ENCODE results near the gene CRIP3.
A peak's percentile ranks its signal among the peaks of the same experiment; 100 is the strongest.

CRIP3 gene

GRCh38 chr6:43290905-43291355 is 17.7 kb downstream of the CRIP3 start:
- DNase-seq, result peak in 1 of 51 donors; percentile 12

- no peak for DNase-seq
These were observed 18.2 kb downstream of the CRIP3 start for GRCh38 chr6:43290339-43290904.

- DNase-seq, result no peak
These were observed 20.6 kb downstream of the CRIP3 start for GRCh38 chr6:43287717-43288679.

- DNase-seq, result peak in 11 of 51 donors; percentile 9 to 54 (median 27)
These were observed 21.5 kb downstream of the CRIP3 start for GRCh38 chr6:43286980-43287716.

DNA sequence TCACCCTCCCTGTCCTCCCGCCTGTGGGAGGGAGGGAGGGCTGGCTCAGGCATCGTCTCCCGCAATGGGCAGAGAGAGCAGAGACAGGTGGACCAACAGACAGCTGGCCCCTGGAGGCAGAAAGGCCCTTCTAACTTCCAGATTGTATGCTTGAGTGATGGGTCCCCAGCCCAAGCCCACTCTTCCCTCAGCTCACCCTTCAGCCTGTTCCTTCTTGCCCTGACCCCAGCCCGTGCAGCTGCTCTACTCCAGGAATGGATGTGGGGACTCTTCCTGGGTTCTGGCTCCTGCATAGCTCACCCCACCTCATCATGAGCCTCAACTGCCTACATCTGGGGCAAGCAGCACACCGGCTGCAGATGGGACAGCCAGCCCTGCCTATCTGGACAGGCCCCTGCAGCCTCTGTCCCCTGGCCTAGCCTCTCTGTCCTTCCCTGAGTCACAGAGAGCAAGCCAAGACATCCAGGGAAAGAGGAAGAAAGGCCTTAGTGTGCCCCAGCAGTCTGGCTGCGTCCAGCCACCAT is 22.1 kb downstream of the CRIP3 start:
- DNase-seq, result no peak

GRCh38 chr6:43285832-43286231 is 22.8 kb downstream of the CRIP3 start:
- no peak for DNase-seq

- DNase-seq, result no peak
These were observed 23.4 kb downstream of the CRIP3 start for GRCh38 chr6:43284991-43285781.

DNA sequence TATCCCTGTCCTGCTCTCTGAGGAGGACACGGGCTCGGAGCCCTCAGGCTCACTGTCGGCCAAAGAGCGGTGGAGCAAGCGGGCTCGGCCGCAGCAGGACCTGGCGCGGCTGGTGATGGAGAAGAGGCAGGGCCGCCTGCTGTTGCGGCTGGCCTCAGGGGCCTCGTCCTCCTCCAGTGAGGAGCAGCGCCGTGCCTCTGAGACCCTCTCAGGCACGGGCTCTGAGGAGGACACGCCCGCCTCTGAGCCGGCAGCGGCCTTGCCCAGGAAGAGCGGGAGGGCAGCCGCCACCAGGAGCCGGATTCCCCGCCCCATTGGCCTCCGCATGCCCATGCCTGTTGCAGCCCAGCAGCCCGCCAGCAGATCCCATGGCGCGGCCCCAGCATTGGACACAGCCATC is 24.7 kb downstream of the CRIP3 start:
- DNase-seq, result no peak

- no peak for DNase-seq
These were observed 25.1 kb downstream of the CRIP3 start for GRCh38 chr6:43283514-43283901.

- DNase-seq, result no peak
These were observed 25.8 kb downstream of the CRIP3 start for GRCh38 chr6:43282636-43283513.

DNA sequence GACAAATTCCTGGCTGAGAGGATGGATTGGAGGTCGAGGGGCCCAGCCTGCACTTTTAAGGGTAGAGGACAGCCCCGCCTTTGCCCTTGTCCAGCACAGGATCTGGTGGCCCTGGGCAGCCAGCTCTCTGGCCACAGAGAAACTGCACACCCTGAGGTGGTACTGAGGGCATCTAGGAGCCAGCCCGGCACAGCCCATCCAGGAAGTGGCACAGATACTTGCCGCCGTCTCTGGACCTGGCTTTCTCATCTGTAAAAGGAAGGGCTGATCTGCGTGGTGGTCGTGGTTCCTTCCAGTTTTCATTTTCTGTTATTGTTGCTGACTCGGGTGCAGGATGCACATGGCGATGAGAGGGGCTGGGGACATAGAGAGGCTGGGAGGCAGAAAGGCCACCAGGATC is 26.6 kb downstream of the CRIP3 start:
- DNase-seq, result no peak

DNA sequence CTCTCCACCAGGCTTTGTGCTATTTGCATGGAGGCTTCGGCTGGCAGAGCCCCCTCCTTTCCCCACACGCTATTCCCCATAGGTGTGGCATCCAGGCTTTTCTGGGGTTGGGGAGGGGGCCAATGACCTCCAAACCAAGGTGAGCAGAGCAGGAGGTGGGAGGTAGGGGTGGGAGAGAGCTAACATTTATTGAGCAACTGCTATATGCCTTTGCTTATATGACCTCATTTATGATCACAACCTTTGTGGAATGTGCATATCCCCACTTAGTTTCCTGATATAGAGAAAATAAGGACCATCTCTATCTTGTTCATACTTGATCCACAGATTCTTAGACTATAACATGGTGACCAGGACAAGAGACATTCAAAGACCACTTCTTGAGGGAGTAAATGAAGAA is 28.4 kb downstream of the CRIP3 start:
- DNase-seq, result no peak

DNA sequence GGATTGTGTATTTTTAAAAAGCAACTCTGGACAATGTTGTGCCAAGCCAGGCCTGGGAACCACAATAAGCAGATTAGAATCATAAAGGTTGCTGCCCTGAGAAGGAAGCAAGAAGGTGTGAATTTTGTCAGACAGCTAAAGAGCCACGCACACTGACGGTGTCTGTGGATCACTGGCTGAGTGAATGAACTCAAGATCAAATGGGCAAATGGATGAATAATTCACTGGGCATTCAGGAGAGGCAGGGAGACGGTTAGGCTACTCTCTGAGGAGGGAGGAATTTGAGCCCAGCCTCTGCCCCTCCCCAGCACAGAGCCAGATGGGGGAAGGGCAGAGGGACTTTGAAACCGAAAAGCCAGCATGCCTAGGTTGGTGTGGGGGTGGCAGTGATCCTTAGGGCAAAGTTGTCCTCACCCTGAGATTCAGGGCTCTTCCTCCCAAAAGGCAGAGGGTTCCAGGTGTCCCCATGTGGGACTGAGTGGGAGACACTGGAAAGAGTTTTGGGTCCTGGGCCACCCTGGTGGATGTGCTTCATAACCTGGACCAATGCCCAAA is 30.0 kb downstream of the CRIP3 start:
- no peak for DNase-seq

- DNase-seq, result no peak
These were observed 30.7 kb downstream of the CRIP3 start for GRCh38 chr6:43277643-43278523.

DNA sequence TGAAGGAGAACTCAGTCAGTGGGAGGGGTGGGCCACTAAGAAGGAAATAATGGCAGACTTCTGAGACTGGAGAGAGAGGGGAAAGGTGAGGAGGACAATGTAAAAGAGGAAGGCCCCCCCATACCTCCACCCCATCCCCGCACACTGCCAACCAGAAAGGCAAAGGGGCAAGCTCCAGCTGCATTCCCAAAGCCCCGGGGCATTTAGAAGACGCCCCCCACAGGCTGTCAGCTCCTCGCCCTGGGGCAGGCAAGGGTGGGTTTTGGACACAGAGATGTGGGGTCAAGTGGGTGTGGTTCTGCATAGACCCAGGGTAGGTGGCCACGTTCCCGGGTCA is 31.4 kb downstream of the CRIP3 start:
- DNase-seq, result no peak

DNA sequence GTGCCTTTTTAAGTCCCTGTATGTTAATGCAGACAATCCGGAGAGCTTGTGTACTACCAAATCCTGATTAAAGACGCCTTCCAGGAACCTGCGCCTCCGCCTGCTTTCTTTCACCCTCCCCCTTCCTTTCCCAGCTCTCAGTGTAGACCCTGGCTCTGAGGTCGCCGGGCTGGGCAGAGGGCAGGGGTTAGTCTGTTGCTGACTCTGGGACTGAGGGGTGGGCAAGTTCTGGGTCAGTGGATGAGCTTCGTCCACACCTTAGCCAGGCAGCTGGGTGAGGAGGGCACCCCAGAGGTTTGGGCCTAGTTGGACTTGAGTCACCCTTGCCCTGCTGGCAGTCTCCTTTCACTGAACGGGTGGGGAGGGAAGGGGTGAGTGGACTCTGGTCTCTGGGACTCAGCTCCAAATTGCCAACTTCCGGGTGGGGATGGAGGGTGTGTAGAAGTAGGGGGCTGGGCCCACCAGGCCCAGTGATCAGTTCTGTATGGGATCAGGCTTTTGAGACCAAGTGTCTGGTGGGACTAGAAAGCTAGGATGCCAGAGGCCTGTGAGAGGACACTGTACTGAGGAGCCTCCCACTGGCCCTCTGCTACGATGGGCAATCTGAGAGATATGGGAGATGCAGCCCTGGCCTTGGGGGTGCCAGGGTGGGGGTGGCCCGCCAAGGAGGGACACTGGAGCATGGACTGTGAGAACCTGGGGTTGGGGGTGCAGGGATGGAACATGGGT is 31.9 kb downstream of the CRIP3 start:
- DNase-seq, result peak in 1 of 51 donors; percentile 36

- peak in 1 of 51 donors; percentile 17 for DNase-seq
These were observed 32.6 kb downstream of the CRIP3 start for GRCh38 chr6:43275801-43276576.

Measured in hypothalamus (tissue), 51 donors.